ENCODE measurements around the gene MTMR1.

DNA sequence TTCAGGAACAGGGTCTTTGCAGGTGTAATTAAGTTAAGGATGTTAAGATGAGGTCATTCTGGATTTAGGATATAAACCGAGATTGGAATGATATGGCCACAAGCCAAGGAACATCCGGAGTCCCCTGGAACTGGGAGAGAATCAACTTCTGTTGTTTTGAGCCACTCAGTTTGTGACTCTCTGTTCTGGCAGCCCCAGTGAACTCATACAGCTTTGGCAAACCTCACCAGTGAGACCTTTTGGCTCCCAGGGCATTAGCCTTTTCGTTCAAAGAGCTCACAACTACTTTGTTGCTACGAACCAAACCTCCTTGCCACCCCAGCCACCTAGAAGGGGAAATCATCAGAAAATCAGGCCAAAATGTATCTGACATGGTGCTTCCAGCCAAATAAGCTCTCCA is 80.4 kb downstream of the MTMR1 start:
- TF ChIP-seq, protein P1, sequence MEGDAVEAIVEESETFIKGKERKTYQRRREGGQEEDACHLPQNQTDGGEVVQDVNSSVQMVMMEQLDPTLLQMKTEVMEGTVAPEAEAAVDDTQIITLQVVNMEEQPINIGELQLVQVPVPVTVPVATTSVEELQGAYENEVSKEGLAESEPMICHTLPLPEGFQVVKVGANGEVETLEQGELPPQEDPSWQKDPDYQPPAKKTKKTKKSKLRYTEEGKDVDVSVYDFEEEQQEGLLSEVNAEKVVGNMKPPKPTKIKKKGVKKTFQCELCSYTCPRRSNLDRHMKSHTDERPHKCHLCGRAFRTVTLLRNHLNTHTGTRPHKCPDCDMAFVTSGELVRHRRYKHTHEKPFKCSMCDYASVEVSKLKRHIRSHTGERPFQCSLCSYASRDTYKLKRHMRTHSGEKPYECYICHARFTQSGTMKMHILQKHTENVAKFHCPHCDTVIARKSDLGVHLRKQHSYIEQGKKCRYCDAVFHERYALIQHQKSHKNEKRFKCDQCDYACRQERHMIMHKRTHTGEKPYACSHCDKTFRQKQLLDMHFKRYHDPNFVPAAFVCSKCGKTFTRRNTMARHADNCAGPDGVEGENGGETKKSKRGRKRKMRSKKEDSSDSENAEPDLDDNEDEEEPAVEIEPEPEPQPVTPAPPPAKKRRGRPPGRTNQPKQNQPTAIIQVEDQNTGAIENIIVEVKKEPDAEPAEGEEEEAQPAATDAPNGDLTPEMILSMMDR (IDR thresholded peaks at IDR 0.05) = no peak
- TF ChIP-seq ZFX (IDR thresholded peaks at IDR 0.05; ENCODE audit: borderline replicate concordance) = no peak

Data from 22Rv1 (cell line).